Calu3 (cell line): ENCODE data around the gene EFCAB12. TPM values are rescaled to one million over a fixed set of nuclear protein-coding genes. Genes with fewer than 3 reads are reported as not detected.

Experiments
- BruUV-seq: library from RNA; stranded (reverse); fragments of 400-500 nt; replicated peaks from 2 replicates; lab custom pipeline; 2021; lab: Mats Ljungman, UMichigan
- CTCF ChIA-PET: fragments of 300-600 bp; sonication (Branson Sonifier 250); formaldehyde crosslinking; loops from one replicate; lab custom pipeline; 2022; ENCODE audit warnings: antibody characterized with exemption; lab: Charles Lee
- DNase-seq: peaks from one replicate; pipeline ENCODE4 v3.0.0; 2022
- H3K27ac Mint-ChIP-seq: one replicate; pipeline ENCODE4 v1.8.0; 2022; ENCODE audit warnings: mixed read lengths; ENCODE audit not compliant: unreplicated experiment
- H3K27me3 Mint-ChIP-seq: one replicate; pipeline ENCODE4 v1.8.0; 2022; ENCODE audit warnings: mixed read lengths; ENCODE audit not compliant: unreplicated experiment
- H3K36me3 Mint-ChIP-seq: one replicate; pipeline ENCODE4 v1.8.0; 2022; ENCODE audit warnings: mild to moderate bottlenecking, moderate library complexity, mixed read lengths; ENCODE audit not compliant: insufficient read depth, unreplicated experiment
- H3K4me1 Mint-ChIP-seq: one replicate; pipeline ENCODE4 v1.8.0; 2022; ENCODE audit warnings: mild to moderate bottlenecking, low read depth, mixed read lengths; ENCODE audit not compliant: unreplicated experiment
- H3K4me3 Mint-ChIP-seq: one replicate; pipeline ENCODE4 v1.8.0; 2022; ENCODE audit warnings: mild to moderate bottlenecking, low read depth, moderate library complexity, mixed read lengths; ENCODE audit not compliant: unreplicated experiment
- H3K9me3 Mint-ChIP-seq: one replicate; pipeline ENCODE4 v1.8.0; 2022; ENCODE audit warnings: low read depth, mixed read lengths; ENCODE audit not compliant: unreplicated experiment
- intact Hi-C: fragments of 100-400 bp; cut with micrococcal nuclease; formaldehyde crosslinking; loops from one replicate; pipeline ENCODE4 v1.10.0; 2022; ENCODE audit not compliant: unreplicated experiment
- total RNA-seq: library from RNA; stranded (reverse); gene quantifications from 2 replicates; pipeline ENCODE4 v1.2.3, GENCODE V29; 2022
- TF ChIP-seq, protein P1 (sequence below): fragments of 200-600 bp; IDR thresholded peaks from one replicate; pipeline ENCODE4 v1.8.0; 2022; ENCODE audit warnings: antibody characterized with exemption; ENCODE audit not compliant: unreplicated experiment

The EFCAB12 gene
- total RNA-seq, 1 experiment from 2014 or later, result 0.42 TPM

DNA sequence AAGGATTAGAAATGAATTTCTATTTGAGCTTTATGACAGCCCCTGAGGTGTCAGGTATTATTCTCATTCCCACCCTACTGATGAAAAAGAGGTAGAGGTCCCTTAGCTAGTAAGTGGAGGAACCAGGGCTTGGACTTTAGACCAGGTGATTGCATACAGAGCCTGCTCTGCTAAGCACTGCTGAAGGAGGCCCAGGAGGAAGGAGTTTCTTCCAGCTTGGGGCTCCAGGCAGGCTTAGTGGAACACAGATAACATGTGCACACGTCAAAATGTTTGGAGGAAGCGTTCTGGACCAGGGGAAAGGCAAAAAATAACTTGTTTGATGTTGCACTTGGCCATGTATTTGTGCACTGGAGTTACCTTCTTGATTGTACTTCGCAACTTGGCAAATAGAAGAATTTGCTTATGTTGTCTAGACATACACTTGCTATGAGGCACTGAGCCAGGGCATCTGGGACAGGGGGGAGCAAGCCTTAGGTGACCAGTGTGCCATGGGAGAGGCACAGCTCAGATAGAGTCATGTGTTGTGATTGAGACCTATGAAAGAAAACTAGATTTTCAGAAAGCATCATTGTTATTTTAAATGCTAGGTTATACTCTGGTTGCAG, 34.0 kb upstream of the EFCAB12 start:
- H3K9me3 Mint-ChIP-seq, result no peaks in the 10 kb centered on the region
- intact Hi-C loops, result no loop called here
- no peaks in the 10 kb centered on the region for H3K36me3 Mint-ChIP-seq
- H3K4me3 Mint-ChIP-seq, result no peak overlapping the region
- no peaks in the 10 kb centered on the region for H3K4me1 Mint-ChIP-seq
- no TSS peak for BruUV-seq
- CTCF ChIA-PET, result interaction anchor here (0.9 kb wide), 1 partner anchor 294 kb away, joined by 5 read pairs; no protein-coding TSS in a partner anchor
- no peak overlapping the region for H3K27ac Mint-ChIP-seq
- H3K27me3 Mint-ChIP-seq, result no peaks in the 10 kb centered on the region
- TF ChIP-seq, protein P1, sequence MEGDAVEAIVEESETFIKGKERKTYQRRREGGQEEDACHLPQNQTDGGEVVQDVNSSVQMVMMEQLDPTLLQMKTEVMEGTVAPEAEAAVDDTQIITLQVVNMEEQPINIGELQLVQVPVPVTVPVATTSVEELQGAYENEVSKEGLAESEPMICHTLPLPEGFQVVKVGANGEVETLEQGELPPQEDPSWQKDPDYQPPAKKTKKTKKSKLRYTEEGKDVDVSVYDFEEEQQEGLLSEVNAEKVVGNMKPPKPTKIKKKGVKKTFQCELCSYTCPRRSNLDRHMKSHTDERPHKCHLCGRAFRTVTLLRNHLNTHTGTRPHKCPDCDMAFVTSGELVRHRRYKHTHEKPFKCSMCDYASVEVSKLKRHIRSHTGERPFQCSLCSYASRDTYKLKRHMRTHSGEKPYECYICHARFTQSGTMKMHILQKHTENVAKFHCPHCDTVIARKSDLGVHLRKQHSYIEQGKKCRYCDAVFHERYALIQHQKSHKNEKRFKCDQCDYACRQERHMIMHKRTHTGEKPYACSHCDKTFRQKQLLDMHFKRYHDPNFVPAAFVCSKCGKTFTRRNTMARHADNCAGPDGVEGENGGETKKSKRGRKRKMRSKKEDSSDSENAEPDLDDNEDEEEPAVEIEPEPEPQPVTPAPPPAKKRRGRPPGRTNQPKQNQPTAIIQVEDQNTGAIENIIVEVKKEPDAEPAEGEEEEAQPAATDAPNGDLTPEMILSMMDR, result no peak
- DNase-seq, result no peak

DNA sequence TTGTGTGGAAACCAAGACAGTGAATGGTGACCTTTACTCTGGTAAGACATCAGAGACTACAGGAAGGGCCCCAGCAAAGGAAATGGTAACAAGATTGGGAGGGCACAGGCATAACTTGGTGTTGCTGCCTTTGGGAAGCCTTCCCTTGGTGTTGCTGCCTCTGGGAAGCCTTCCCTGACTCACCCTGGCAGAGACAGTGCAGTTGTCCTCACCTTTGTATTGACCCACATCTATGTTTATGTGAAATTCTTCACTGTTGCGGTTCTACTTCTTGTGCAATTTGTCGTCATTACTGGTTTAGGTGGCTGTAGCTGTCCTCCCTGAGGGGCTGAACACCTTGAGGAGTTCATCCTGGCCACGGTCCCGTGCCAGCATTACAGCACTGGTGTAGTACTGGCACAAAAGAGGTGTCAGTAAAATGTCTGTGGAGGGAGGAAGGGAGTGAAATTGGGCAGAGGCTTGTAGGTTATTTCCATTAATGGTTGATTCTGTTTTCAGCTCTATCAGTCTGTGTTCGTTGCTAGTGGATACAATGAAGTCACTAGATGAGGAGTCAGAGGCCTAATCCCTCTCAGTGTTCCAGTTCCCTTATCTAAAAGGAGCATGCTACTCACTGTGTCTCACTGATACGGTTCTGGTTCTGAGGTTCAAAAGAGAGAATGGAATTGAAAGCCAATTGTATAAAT, 33.2 kb upstream of the EFCAB12 start:
- TF ChIP-seq, protein P1, result no peak
- intact Hi-C loops, result no loop called here
- BruUV-seq, result no TSS peak
- Mint-ChIP-seq H3K36me3 (no peaks in the 10 kb centered on the region), H3K27me3 (no peaks in the 10 kb centered on the region), H3K4me3 (no peak overlapping the region), H3K9me3 (no peaks in the 10 kb centered on the region), H3K27ac (no peak overlapping the region), H3K4me1 (no peaks in the 10 kb centered on the region)
- CTCF ChIA-PET, result interaction anchor here (0.9 kb wide), 1 partner anchor 294 kb away, joined by 5 read pairs; no protein-coding TSS in a partner anchor
- DNase-seq, result no peak

DNA sequence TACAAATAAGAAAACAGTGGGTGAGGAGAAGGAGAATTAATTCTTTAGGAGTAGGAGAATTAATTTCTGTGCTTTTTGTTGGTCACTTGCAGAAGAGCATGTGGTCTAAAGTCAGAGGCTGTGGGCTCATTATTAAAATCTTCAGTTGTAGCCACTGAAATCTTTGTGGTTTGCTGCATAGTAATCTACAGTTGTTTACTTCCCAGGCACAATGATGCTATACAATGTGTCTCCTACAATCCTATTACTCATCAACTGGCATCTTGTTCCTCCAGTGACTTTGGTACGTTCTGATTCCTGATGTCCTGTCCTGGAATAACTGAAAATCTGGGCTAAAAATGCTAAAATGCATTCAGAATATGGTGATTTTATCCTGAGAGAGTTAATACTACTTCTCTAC, 32.6 kb upstream of the EFCAB12 start:
- H3K4me1 Mint-ChIP-seq, result no peaks in the 10 kb centered on the region
- no peaks in the 10 kb centered on the region for H3K27me3 Mint-ChIP-seq
- TF ChIP-seq, protein P1, result no peak
- no peak overlapping the region for H3K27ac Mint-ChIP-seq
- DNase-seq, result no peak
- intact Hi-C loops, result no loop called here
- CTCF ChIA-PET, result no interaction called here
- BruUV-seq, result no TSS peak
- no peak overlapping the region for H3K4me3 Mint-ChIP-seq
- no peaks in the 10 kb centered on the region for H3K9me3 Mint-ChIP-seq
- H3K36me3 Mint-ChIP-seq, result no peaks in the 10 kb centered on the region

DNA sequence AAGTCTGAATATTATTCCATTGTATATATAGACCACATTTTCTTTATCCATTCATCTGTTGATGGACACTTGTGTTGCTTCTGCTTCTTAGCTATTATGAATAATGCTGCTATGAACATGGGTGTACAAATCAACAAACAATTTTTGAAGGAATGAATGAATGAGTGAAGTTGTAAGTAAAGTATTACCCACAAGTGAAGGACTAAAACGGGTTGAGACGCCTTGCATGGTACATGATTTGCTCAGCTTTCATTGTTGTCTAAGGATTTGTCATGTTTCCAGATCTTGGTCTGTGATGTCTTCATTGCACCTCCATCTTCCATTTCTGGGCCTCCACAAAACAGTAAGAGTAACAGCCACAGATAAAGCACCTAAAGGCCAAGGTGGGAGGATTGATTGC, 32.1 kb upstream of the EFCAB12 start:
- CTCF ChIA-PET, result no interaction called here
- TF ChIP-seq, protein P1, result no peak
- intact Hi-C loops, result no loop called here

More for the DNA sequence above, 32.1 kb upstream of the EFCAB12 start:
- Mint-ChIP-seq H3K27me3 (no peaks in the 10 kb centered on the region), H3K9me3 (no peaks in the 10 kb centered on the region), H3K27ac (no peak overlapping the region), H3K4me1 (no peaks in the 10 kb centered on the region), H3K36me3 (no peaks in the 10 kb centered on the region), H3K4me3 (no peak overlapping the region)
- BruUV-seq, result no TSS peak
- DNase-seq, result no peak
